CD4-positive, alpha-beta T cell treated with Interleukin-2 at 100 ng/mL for 4 hours (primary cell): Measurements from ENCODE around the gene STMN1.
"Not testable (repeated sequence)": the region's sequence is repeated elsewhere in the genome, so short reads cannot be mapped to it uniquely, and the experiment has no call there.

Experiments
- DNase-seq: peaks from one replicate; pipeline ENCODE4 v3.0.0-alpha.2; 2020; ENCODE audit warnings: low spot score

The STMN1 gene

DNA sequence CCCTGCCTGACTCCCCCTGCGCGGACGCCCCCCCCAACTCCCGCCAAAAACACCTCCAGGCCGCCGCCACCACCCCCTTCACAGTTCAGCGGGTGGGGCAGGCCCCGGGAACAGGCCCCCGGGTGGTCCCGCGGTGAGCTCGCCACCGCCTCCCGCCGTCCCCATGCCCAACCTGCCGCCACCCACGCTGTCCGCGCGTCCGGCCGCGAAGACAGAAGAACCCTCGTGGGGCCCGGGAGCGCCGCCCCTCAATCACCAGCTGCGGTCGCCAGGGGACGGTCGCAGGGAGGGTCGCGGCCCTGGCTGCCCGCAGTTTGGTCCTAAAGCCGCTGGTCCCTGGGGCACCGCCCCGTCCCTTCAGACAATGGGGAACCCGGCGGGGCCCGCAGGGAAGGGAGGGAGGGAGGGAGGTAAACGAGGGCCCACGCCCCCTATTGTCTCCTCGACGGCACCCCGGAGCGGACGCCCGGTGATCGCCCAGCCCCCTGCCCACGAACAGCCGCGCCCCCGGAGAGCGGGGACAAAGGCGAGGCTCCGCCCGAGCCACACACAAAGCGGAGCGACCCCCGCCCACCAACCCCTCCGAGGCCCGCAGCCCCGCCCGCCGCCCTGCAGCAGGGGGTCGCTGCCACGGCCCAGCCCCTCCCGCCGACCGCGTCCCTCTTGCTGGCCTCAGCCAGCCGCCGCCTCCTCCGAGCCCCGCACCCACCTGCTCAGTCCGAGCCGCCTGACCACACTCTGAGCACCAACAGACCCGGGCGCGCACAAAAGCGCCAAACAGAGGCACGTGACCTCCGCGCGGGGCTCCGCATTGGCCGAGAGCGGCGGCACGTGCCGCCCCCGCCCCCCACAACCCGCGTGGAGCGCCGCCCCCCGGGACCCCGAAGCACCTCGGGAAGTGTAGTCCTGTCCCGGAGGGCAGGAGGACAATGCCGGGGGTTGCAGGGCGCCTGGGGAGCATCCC lies at the start of gene STMN1:
Gene STMN1, minus strand, starts transcription at position 740 of the 964 bp plus-strand sequence. CDS start 1,743 bp downstream, outside the sequence.
- DNase-seq: peak; percentile 88

DNA sequence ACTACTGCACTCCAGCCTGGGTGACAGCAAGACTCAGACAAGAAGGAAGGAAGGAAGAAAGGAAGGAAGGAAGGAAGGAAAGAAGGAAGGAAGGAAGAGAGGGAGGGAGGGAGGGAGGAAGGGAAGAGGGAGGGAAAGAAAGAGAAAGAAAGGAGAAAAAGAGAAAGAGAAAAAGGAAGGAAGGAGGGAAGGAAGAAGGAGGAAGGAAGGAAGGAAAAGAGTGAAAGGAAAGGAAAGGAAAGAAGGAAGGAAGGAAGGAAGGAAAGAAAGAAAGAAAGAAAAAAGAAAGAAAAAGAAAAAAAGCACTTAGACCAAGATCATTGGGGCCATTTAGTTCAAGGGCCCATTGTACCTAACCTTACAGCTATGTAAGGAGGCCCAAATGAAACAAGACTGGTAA lies 49.3 kb upstream of the STMN1 start:
- no peak for DNase-seq

GRCh38 chr1:25954282-25954938 lies 48.2 kb upstream of the STMN1 start:
- no peak for DNase-seq

GRCh38 chr1:25952841-25953401 lies 46.7 kb upstream of the STMN1 start:
- DNase-seq: no peak

DNA sequence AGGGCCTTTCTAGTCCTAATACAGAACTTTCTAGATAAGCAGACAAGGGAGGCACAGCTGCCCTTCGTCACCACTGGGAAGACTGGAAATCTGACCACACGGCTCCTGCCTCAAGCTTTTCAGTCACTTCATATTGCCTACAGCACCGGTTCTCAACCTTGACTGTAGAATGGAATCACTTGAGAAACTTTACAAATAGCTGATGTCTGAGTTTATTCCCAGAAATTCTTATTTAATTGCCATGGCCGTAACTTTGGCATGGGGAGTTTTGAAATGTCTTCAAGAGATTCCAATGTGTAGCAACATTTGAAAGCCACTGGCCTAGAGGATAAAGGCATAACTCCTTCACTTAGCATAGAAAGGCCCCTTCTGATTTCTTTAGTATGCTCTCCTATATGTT lies 42.4 kb upstream of the STMN1 start:
- DNase-seq: no peak

DNA sequence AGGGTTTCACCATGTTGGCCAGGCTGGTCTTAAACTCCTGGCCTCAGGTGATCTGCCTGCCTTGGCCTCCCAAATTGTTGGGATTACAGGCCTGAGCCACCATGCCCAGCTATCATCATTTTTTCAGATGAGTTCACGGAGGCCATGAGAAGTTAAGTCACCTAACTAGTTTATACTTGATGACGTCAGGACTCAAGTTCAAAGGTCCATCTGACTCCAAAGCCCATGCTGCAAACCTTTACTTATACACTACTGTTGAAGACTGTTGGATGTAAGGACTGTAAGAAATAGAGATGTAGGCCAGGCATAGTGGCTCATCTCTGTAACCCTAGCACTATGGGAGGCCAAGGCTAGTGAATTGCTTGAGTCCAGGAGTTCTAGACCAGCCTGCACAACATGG lies 40.8 kb upstream of the STMN1 start:
- DNase-seq: no peak

DNA sequence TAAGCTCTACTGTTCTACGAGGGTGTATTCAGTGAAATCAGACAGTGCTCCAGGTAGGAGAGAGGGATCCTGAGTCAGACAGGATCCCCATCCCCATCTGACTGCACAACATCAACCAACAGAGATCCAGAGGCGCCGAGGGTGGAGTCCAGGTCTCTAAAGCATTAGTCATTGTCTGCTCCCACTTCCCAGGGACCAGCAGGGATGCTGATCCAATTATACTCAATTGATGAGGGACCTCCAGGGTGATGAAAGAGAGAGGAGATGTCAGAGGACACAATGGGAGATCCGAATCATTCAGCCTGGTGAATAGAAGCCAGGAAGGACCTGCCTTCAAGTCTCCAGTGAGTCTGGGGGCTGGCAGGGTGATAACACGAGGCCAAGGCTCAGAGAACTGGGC lies 39.5 kb upstream of the STMN1 start:
- DNase-seq: no peak

GRCh38 chr1:25944986-25945385 lies 38.8 kb upstream of the STMN1 start:
- DNase-seq: no peak

DNA sequence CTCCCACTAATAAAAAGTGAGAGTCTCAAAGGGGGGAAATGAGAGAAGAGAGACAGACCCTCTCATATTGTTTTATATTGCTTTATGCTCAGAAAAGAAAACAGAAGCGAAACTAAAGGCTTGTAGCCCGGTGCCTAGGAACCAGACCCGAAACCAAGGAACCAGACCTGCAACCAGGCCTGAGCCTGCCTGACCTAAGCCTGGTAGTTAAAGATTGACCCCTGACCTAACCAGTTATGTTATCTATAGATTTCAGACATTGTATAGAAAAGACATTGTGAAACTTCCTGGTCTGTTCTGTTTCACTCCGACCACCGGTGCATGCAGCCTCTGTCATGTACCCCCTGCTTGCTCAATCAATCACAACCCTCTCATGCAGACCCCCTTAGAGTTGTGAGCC lies 37.3 kb upstream of the STMN1 start:
- not testable (repeated sequence) for DNase-seq

DNA sequence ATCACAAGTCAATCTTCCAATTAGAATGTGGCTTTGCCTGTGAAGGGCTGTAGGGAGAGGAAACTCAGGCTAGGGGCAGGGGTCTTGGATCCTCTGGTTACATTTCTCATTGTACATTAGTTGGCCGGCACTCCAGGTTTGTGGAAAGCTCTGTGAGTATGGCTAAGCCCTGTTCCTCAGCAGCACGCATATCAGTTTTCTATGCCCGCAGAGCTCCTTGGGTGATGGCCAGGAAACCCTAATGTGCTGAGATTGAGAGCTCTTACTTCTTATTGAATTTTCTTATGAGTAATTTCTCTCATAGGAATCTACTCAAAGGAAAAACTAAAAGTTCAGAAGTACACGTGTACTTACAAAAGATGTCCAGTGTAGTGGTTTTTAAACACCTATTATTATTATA lies 30.7 kb upstream of the STMN1 start:
- DNase-seq: no peak

DNA sequence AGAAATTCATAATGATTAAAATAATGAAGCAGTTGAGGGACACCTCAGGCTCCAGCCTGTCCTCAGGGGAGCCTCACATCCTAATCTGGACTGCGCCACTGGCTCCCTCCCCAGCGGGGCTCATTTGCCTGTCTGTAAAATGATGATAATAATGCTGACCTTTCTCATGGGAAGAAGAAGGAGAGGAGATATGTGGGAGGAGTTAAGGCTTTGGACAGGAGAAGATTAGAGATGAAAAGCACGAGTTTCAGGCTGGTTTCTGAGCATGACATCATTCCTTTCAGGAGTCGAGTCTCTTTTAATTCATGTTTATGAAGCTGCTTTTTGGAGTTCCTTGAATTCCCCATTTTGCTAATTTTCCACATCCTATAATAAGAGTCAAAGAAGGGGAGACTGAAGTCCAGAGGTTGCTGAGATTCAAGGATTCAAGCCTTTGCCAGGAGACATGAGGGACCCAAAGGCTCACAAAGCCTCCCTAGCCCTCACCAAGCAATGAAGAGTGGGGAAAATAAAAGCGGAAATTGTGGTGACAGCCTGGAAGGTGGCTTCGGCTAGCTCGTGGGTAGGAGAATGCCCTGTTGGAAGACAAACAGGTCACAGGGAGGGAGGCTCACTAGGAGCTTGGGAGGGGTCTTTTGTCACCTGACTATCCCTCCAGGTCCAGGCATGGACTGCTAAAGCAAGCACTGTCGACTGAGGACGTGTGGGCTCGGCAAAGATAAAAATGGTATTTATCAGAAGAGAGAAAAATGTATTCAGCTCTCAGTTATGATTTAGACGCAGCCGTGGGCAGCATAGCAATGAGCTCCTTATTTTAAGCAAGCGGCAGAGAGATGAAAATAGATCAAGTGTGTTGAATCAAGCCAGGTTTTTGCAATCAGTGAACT lies 27.5 kb upstream of the STMN1 start:
- no peak for DNase-seq

- not testable (repeated sequence) for DNase-seq
These were observed 26.7 kb upstream of the STMN1 start for GRCh38 chr1:25932811-25933400.

DNA sequence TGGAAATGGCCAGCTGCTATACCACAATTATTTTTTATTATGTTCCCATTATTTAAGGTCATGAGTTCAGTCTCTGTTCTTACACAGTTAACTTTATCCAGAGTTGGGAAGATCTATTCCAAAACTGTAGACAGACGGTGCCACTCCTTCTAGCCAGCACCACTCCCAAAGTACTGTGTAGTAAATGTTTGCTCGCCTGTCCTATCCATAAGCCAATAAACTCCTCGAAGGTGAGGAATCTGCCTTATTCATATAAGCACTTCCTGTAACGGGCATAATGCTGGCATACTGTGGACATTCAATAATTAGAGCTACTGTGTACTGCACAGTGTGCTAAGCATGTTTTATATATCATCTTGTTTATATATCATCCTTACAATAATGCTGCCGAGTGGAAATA lies 26.1 kb upstream of the STMN1 start:
- no peak for DNase-seq

GRCh38 chr1:25929016-25929415 lies 22.8 kb upstream of the STMN1 start:
- no peak for DNase-seq

DNA sequence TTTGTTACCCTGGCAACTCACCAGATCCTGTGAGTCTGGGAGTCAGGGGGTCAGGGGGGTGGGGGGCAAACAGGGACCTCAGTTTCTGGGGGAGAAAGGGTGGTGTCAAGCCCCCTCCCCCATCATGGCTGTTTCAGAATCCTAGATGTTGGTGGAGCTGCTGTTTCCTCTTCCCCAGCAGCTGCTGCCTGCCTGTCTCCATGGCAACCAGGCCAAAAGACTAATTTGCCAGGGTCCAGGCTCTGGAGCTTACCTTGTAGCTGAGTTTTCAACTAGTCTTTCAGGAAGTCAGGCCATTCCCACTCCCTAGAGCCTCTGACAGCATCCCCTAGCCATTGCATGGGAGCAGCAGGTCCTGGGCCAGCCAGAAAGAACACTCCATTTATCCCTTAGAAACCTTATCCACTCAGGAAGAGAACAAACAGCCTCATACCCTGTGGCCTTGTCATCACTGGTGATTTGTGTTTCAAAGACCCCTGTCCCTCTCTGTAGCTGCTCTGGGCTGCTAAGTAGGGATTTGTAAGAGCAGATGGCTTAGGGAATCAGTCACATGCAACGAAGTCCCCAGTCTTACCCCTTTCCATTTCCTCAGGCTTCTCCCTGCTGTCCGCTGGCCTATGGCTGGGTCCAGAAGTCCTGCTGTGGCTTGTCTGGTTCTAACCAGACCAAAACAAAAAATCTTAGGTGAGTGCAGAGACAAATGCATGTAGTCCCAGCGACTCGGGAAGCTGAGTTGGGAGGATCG lies 21.5 kb upstream of the STMN1 start:
- DNase-seq: no peak

GRCh38 chr1:25926731-25927496 lies 20.7 kb upstream of the STMN1 start:
- DNase-seq: no peak

- no peak for DNase-seq
These were observed 18.2 kb upstream of the STMN1 start for GRCh38 chr1:25924454-25924853.

DNA sequence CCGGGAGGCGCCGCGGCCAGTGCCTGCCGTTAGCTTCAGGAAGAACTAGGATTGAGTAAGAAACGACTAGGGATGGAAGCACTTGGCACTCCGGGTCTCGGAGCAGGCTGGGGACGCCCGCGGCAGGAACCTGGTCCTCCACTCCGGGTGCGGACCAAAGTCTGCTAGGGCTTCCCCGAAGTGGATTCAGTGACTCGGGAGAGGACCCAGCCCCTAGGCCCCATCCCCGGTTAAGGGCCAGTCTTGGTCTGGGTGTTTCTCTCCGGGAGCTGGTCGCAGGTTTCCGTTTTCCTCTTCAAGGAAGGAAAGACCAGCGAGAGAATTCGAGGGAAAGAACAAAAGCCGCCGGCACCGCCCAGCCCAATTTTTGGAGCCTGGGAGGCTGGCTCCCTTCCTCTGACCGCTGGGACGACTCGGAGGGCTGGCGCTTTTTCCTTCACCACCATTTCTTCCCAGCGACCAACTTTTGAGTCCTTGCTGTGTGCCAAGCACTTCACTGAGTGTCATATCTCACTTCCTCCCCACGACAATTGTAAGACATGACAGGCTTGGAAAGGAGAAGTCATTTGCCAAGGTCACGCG lies 16.8 kb upstream of the STMN1 start:
- no peak for DNase-seq

GRCh38 chr1:25922056-25922970 lies 16.1 kb upstream of the STMN1 start:
- DNase-seq: peak; percentile 45
